ENCODE data around the gene PPEF2.
A peak's percentile ranks its signal among the peaks of the same experiment; 100 is the strongest.

The PPEF2 gene

DNA sequence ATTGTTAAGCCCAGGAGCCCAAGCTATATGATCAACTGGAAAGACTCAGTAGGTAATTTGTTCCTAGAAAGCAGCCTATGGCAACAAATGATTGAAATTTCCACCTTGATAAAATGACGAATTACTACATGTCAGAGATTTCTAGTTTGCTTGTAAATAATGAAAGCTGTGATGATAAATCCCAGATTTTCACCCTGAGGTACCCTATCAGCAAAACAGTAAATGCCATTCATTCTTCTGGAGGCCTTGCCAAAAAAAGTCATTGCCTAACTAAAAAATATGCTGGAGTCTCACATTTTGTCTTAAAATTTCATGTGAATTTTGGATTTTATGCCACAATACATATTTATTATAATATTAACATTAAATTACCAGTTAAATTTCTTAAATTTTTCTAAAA lies 71.3 kb downstream of the PPEF2 start:
- no peak for DNase-seq

DNA sequence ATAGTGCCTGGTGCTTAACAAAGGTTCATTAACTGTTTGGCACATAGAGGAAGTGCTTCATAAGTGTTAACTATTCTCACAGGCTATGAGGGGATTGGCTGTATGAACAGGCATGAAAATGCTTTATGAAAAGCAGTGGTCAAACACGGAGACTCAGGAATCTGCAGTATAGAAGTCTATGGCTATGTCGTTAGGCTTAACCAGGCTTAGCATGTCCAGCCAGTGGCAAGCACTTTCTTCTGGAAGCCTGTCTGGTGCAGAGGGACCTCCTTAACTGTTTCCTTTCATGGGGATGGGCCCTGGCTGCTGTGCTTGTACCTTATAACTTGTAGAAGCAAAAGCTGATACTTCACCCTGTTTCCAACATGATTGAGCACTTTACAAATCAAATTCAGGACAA lies 78.4 kb downstream of the PPEF2 start:
- no peak for DNase-seq

DNA sequence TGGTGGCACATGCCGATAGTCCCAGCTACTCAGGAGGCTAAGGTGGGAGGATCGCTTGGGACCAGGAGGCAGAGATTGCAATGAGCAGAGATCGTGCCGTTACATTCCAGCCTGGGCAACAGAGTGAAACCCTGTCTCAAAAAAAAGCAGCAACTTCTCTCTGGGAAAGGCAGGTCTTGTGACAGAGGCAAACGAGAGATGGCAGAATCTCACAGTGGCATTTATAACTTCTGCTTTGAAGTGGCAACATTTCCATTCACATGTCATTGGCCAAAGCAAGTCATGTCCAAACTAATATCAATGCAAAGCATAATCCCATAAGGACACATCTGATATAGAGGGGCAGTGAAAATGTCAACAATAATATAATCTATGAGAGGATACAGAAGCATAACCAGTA lies 79.8 kb downstream of the PPEF2 start:
- no peak for DNase-seq

DNA sequence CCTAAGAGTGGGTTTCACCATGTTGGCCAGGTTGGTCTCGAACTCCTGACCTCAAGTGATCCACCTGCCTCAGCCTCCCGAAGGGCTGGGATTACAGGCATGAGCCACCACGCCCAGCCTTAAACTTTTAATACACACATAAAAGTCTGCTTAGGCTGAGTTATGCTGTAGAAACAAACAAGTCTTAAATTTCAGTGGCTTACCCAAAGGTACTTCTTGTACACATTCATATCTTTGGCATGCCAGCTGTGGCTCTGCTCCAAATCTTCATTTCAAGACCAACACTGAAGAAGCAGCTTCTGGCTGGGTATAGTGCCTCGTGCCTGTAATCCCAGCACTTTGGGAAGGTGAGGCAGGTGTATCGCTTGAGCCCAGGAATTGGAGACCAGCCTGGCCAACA lies 80.3 kb downstream of the PPEF2 start:
- peak; percentile 18 for DNase-seq

DNA sequence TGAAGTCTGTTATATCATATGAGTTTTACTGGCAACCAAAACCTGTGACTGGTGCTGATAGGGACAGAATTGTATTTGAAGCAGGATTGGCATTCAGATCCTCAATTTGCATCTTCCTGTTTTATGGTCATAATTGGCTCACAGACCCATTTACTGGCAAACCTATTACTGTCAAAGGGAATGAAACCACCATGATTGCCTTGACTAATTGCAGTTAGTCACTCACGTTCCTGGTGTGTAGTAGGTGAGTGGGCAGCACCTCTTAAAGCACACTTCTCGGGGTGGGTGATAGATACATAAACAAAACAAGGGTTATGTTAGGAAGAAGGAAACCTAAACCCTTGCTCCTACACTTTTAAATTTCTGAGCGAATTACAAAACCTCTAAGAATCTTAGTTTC lies 81.0 kb downstream of the PPEF2 start:
- no peak for DNase-seq

DNA sequence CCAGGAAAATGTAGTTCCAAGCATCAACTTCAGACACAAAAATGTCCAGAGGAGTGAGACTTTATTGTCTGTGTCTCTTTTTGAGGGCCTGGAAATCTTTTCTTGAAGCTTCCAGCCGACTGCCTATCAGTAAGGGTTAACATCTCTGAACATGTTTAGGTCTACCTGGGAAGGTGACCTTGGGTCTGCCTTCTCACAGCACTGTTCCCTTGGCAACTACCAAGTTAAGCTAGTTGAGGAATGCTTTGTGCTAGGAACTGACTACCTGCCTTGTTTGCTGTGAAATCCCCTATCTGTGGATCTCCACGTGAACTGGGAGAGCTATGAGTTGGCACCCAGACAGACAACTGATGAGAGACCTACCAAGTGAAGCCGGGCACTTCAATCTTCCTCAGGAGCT lies 81.6 kb downstream of the PPEF2 start:
- no peak for DNase-seq

DNA sequence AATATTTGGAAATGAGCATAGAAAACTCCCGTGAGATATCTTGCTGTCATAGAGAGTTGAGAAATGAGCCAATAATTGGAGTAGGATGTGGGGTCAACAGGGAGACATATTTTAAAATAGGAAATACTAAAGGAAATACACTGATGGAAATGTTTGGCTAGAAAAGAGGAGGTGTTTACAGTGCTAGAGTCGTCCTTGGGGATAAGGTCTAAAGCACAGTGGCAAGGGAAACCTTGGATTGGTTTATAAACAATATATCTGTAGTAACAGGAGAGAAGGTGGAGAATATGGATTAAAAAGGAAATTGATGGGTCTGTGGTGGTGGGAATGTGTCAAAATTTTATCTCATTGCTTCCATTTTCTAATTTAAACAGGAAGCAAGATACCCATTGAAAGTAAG lies 82.1 kb downstream of the PPEF2 start:
- DNase-seq, result no peak

DNA sequence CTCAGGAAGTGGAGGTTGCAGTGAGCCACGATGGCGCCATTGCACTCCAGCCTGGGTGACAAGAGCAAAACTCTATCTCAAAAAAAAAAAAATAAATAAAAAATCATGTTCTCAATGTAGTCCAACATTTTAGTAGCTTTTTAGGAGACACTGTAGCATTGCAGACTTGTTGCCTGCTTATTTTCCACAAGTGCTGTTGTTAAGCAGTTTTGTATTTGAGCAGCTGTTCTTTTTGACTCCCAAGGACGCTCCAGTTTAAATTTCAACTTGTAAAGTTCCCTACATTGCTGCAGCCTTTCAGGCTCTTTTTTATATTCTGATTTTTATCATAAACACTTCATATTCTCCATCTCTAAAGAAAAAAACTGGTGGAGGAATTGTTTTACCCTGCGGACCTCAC lies 83.1 kb downstream of the PPEF2 start:
- DNase-seq, result no peak

DNA sequence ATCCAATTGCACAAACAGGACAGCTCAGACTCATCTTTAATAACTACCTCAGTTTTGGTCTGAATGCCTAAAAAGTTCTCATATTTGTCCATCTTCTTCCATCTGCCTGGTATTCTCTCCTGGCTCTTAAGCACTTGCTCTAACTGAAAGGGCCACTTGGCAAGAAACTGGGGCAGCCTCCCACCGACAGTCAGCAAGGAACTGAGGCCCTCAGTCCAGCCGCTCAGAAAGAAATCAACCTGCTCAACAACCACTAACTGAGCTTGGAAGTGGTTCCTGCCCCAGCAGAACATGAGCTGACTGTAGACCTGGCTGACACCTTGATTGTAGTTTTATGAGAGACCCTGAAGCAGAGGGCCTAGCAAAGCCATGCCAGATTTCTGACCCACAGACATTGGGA lies 84.4 kb downstream of the PPEF2 start:
- DNase-seq, result no peak

Data from fibroblast of skin of scalp (primary cell).